HG03575 (cell line): ENCODE results near the gene CLEC18B.
"Not testable (repeated sequence)": the region's sequence is repeated elsewhere in the genome, so short reads cannot be mapped to it uniquely, and the experiment has no call there.

Experiments used
- ATAC-seq: cut with Tn5 transposase; IDR thresholded peaks from one replicate; pipeline ENCODE4 v1.9.1; 2021; ENCODE audit not compliant: unreplicated experiment, insufficient number of reproducible peaks, low FRiP score; ENCODE audit errors: extremely low read depth

The CLEC18B gene

DNA sequence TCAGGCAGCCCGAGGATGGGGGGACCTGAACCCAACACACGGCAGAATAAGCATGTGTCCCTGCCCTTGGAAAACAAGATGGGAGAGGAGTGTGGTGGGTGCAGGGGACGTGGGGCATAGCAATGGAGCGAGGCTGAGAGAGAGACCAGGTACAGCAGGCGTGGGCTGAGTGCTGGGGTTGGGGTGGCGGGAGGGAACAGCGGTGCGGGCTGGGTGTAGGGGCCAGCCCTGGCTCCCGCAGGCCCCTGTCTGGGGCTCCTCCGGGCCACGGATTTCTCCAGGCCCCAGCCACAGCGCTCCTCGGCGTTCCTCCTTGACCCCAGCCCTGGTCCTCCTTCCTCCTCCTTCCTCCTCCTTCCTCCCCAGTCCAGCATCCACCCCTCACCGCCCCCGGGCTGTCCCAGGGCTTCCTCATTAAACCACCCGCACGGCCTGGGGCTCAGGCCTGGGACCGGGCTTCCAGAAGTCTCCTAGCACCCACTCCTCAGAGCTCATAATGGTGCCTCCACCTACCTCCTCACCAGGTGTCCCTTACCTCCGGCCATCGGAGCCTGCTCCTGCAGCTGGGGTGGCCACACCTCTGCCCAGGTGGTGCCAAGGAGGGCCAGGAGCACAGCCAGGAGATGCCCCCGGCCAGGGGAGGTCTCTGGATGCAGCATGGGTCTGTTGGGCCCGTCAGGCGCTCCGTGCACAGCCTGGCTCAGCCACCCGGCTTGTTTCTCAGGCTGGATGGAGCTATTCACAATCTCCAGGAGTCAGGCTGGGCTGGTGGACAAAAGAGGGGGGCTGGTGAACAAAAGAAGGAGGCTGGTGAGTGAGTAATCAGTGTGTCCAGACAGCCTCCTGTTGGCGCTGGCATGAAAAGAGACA, at the start of gene CLEC18B:
Gene CLEC18B (minus strand): TSS at position 867 of the 870 bp plus-strand sequence. CDS start 208 bp downstream, at position 659.
- ATAC-seq = not testable (repeated sequence)

- ATAC-seq = no peak
These were observed 48.7 kb upstream of the CLEC18B start for GRCh38 chr16:74469946-74470478.

GRCh38 chr16:74468807-74469525, 47.7 kb upstream of the CLEC18B start:
- no peak for ATAC-seq

DNA sequence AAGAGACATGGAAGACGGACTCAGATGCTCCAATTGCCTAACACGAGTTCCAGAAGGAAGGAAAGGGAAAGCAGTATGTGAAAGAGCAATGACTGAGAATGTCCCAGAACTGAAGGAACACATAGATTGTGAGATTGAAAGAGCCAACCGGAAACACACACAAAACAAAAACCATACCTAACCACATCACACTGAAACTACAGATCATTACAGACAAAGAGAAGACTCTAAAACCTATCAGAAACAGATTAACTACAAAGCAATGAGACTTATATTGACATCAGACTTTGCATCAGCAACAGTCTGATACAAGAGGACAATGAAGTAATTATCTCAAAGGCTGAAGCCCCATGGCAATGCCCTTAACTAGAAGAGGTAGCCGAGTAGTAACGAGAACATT, 45.6 kb upstream of the CLEC18B start:
- ATAC-seq = peak; percentile 53

GRCh38 chr16:74465851-74466685, 44.8 kb upstream of the CLEC18B start:
- ATAC-seq = no peak

DNA sequence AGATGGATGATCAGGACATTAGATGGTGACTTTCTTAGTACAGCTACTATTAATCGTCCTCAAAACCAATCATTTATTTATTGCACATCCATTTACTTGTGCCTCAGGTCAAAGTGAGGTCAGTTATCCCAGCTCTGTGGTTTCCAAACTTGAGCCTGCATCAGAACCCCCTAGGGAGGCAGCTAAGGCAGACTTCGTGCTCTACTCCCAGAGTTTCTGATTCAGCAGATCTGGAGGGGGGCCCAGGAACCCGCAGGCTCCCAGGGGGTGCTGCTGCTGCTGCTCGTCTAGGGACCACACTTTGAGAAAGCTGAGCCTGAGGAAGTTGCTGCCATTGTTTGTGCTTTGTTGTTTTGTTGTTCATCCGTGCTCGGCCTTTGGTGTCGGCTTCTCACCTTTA, 44.0 kb upstream of the CLEC18B start:
- ATAC-seq = no peak

- ATAC-seq = no peak
These were observed 42.6 kb upstream of the CLEC18B start for GRCh38 chr16:74463888-74464287.

DNA sequence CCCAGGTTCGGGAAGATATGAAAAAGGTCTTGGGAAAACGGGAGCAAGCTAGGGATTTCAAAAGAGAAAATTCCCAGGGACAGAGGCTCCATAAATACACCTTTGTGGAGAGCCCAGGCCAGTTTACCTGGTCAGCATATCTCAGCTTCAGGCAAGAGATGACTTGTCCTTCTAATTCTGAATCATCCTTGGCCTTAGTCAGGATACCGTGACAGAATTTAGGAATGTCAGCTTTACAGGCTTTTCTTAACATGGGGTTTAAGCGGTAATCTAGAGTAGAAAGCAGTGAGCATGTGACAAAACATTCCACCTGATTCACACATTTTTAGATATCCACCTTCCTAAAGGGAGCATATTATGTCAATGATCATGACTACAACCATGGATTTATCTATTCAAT, 41.1 kb upstream of the CLEC18B start:
- ATAC-seq = no peak

DNA sequence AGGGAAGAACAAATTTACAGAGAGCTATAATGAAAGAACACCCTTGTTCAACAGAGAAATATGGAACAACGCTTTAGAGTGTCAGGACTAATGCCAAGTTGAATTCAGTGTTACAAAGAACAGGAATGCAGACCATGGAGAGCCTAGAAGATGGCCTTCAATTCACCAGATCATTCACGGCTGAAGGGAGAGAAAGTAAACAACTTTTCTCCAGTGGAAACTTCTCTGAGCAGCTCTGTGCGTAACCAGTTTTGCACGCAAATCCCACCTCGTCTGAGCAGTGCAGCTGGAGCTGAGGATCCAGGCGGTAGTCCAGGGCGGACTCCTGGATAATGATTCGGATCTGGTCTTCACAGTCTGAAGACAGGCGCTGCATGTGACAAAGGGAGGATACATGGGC, 40.5 kb upstream of the CLEC18B start:
- no peak for ATAC-seq

DNA sequence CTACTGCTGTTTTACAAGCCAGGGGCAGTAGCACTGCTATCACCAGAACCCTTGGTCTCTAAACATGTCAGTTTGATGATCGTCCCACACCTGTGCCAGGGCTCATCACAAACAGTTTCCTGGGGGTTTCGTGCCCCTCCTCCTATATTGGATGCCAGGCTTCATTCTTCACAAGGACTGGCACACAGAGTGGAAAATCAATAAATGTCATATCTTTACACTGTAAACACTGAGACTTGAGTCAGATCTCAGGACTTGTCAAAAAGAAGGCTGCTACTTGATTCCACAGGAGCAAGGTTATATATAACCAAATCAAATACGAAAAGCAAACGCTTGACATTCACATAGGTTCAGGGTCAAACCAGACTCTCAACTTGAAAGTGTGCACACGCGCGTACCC, 39.3 kb upstream of the CLEC18B start:
- ATAC-seq = no peak

DNA sequence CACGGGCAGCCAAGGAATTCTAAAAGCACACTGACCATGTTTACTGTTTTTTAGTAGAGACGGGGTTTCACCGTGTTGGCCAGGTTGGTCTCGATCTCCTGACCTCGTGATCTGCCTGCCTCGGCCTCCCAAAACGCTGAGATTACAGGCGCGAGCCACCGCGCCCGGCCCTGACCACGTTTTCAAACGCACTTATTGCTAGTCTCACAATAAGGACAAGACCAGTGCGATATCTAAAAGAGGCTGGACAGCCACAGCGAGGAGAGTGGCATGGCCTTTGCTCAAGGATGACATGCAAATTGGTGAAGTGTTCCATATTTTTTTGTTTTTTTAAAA, 35.0 kb upstream of the CLEC18B start:
- ATAC-seq = no peak

DNA sequence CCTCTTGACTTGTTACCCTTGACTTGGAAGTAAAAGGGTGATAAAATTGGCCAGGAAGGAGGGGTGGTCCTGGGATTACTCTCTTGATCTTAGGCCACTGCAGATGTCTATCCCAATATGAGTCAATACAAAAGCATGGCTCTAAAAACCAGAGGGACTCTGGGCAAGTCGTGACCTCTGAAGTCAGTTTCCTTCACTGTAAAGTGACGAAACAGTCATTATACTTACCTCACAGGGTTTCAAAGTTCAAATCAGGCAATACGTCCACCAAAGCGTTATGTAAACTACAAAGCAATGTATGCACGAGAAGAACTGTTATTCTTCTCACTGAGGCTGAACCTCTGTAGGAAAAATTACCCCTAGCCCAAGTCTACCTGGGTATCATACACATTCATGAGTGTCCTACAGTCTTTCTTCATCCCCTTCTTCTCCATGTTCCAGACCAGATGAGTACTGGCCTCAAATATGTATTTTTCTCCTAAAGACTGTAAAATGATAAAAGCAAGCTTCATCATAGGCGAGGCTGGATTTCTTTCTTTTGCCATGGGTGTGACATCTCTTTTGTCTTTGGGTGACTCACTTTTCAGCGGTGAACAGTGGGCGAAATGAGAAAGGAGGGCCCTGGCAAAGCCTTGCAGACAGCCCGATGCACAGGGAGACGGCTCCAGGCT, 34.5 kb upstream of the CLEC18B start:
- no peak for ATAC-seq

DNA sequence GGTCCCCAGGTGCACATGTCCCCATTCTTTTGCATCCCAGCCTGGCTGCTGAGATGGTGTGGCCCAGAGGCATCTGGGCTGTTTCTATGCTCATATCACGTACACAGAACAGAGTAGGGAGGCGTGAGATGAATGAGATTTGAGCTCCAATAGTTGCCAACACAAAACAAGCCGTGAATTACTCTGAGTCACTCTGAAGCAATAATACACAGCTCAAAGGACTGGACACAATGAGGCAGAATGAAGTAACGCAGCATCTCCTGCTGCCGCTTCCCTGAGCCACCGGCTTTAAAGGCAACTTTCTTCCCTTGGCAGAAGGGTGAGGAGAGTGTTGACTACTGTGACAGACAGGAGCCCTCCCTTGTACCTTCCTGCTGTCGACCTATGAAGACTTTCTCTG, 33.9 kb upstream of the CLEC18B start:
- ATAC-seq = no peak

DNA sequence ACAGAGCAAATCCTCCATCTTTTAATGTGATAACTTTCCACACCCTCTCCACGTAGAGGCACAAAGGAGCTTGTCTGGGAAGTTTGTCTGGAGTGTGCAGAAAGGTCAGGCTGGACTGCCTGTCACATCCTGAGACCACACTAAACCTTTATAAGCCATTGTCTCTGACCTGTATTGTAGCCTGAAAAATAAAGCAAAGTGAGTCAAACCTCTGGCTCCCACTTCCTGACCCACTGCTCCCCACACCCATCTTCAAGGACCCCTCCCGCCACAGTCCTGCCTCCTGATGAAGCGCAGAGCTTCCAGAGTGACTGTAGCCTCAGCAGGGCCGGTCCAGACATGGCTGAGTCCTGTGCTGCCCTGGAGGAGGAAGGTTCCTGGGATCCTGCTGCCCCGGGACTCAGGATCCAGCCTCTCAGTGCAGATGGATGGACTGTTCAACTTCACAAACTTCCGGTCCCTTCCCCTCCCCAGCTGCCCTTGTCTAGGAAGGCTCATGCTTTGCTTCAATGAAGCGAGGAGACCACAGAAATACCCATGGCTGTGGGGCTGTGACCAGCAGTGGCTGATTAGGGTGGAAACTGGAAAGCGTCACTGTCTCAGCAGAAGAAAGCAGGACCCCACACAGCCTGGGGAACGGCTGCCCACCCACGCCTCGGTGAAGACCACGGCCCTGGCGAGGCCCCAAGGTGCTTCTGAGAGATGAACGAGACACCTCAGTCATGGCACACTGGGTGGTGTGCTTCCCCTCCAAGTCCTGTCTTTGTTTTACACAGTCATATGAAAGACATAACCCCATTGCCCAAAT, 30.9 kb upstream of the CLEC18B start:
- peak; percentile 62 for ATAC-seq

GRCh38 chr16:74450967-74451760, 29.9 kb upstream of the CLEC18B start:
- ATAC-seq = no peak

DNA sequence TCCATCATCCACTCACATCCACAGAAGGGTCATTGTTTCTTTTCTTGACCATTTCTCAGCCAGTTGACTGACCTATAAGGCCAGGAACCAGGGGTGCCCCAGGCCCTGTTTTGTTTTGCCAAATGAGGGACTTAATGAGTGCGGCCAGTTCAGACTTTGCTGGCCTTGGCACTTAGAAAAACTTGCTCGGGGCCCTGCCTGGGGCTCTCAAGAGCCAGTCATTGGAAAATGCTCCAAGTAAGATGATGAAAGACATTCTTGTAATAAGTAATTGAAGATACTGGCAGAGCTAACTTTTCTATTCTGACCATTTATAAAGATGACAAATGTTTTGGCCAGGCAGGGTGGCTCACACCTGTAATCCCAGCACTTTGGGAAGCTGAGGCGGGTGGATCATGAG, 29.0 kb upstream of the CLEC18B start:
- ATAC-seq = no peak

GRCh38 chr16:74449470-74449869, 28.2 kb upstream of the CLEC18B start:
- no peak for ATAC-seq
